Lower lobe of right lung (tissue), 2 donors: ENCODE results near the gene KAT6B. TPM values are rescaled to one million over a fixed set of nuclear protein-coding genes. Genes with fewer than 3 reads are reported as not detected.
A peak's percentile ranks its signal among the peaks of the same experiment; 100 is the strongest.

Experiments used
- ATAC-seq, 2 donors: fragments of 200-7000 bp; cut with Tn5 transposase; one replicate each; pipeline ENCODE4 v1.9.1; 2020 to 2022; ENCODE audit warnings: mild to moderate bottlenecking in 2 of 2, moderate library complexity in 2 of 2
- DNase-seq: peaks from one replicate; pipeline ENCODE4 v3.0.0-alpha.2; 2020
- H3K27ac ChIP-seq: fragments of 200-600 bp; one replicate; pipeline ENCODE4 v1.8.0; 2022
- H3K27me3 ChIP-seq: fragments of 200-600 bp; one replicate; pipeline ENCODE4 v1.8.0; 2022; ENCODE audit warnings: low read depth
- H3K36me3 ChIP-seq: fragments of 200-600 bp; one replicate; pipeline ENCODE4 v1.8.0; 2022; ENCODE audit warnings: mild to moderate bottlenecking
- H3K4me1 ChIP-seq: fragments of 200-600 bp; one replicate; pipeline ENCODE4 v1.8.0; 2022
- H3K4me3 ChIP-seq: fragments of 200-600 bp; one replicate; pipeline ENCODE4 v1.8.0; 2022; ENCODE audit warnings: mild to moderate bottlenecking
- H3K9me3 ChIP-seq: fragments of 200-600 bp; one replicate; pipeline ENCODE4 v1.8.0; 2022
- intact Hi-C: fragments of 100-400 bp; cut with DNase I; formaldehyde crosslinking; loops from one replicate; pipeline ENCODE4 v1.11.0; 2022
- total RNA-seq: library from RNA; stranded (reverse); fragmentation: NEBNext Ultra II Directional; extraction: Animal tissue kit (Norgen Biotek cat#: 25700); gene quantifications from one replicate; pipeline ENCODE4 v1.2.1, GENCODE V29; 2021
- TF ChIP-seq, protein P1 (sequence below): fragments of 200-600 bp; IDR thresholded peaks from one replicate; pipeline ENCODE4 v1.8.0; 2022; ENCODE audit warnings: antibody characterized with exemption, mild to moderate bottlenecking
- donor health status: DM: no; HTN: yes; CAD: no; lungs with severe emphysema.

KAT6B gene
- total RNA-seq, 1 donor from 2014 or later, result 46.3 TPM

DNA sequence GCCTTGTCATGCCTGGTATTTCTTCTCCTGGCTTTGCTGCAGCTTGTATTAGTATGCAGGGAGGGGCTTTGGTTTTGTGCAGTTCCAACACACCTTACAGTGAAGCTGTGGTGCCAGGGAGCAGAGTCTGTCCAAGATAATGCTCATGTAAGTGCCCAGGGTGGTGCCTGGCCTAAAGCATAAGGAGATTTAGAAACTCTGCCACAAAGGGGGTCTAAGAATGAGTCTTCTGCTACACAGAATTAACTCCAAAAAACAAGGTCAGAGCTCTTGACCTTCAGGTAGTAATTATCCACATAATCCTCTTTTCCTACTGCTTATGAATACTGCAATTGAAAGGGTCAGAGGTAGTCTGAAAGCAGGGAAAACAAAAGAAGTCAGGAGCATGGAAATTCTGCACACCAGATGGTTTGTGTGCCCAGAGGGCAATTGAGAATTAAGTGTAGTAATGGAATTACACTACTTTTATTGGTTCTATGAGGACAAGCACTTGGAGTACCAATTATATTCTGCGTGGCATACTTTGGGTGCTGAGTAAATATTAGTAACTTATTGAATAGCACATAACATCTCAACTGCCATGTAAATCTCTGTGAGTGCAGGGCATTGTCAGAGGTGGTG, 121.5 kb downstream of the KAT6B start:
- DNase-seq (no peak), ATAC-seq (peak in 1 of 2 donors; percentile 70)
- Histone ChIP-seq H3K36me3 (no peaks in the 10 kb centered on the region), H3K9me3 (no peaks in the 10 kb centered on the region), H3K27ac (no peak overlapping the region), H3K4me1 (peaks cover 32% of the 10 kb centered on the region), H3K27me3 (no peaks in the 10 kb centered on the region), H3K4me3 (no peak overlapping the region)
- TF ChIP-seq, protein P1, sequence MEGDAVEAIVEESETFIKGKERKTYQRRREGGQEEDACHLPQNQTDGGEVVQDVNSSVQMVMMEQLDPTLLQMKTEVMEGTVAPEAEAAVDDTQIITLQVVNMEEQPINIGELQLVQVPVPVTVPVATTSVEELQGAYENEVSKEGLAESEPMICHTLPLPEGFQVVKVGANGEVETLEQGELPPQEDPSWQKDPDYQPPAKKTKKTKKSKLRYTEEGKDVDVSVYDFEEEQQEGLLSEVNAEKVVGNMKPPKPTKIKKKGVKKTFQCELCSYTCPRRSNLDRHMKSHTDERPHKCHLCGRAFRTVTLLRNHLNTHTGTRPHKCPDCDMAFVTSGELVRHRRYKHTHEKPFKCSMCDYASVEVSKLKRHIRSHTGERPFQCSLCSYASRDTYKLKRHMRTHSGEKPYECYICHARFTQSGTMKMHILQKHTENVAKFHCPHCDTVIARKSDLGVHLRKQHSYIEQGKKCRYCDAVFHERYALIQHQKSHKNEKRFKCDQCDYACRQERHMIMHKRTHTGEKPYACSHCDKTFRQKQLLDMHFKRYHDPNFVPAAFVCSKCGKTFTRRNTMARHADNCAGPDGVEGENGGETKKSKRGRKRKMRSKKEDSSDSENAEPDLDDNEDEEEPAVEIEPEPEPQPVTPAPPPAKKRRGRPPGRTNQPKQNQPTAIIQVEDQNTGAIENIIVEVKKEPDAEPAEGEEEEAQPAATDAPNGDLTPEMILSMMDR, result no peak
- intact Hi-C loops, result no loop called here

DNA sequence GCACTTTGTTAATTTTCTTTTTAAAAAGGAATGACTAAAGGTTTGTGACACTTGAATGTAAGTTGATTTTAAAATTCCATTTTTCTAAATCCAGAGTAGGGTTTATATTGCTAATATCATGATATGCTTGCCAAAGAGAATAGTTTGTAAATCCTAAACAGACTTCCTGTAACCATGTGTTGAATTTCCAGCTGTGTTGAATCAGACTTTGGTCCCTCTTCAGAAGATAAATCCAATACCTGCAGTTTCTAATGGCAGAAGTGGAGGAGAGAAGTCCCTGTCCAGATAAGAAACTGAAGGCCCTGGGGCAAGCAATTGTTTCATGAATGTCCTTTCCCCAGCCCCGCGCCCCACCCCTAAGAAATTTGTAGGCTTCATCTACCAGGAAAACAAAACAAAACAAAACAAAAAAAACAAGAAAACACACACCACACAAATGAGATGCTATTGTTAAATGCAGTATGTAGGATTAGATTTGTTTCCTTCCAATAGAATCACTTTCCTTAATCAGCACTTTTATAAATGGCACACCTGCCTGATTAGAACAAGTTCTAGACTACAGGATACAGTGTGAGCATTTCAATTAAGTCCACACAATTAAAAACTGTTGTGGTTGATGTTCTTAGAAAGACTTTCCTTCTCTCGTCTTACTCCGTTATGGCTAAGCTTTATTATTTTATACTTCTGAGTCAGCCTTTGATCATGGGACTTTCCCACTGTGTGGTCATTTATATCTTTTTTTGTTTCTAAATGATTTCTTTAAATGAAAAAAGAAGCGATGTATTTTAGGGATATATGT, 122.8 kb downstream of the KAT6B start:
- Histone ChIP-seq H3K27me3 (no peaks in the 10 kb centered on the region), H3K4me3 (no peak overlapping the region), H3K9me3 (no peaks in the 10 kb centered on the region), H3K27ac (no peak overlapping the region), H3K4me1 (peaks cover 32% of the 10 kb centered on the region), H3K36me3 (no peaks in the 10 kb centered on the region)
- intact Hi-C loops, result no loop called here
- ATAC-seq (no peak), DNase-seq (no peak)
- TF ChIP-seq, protein P1, result no peak

DNA sequence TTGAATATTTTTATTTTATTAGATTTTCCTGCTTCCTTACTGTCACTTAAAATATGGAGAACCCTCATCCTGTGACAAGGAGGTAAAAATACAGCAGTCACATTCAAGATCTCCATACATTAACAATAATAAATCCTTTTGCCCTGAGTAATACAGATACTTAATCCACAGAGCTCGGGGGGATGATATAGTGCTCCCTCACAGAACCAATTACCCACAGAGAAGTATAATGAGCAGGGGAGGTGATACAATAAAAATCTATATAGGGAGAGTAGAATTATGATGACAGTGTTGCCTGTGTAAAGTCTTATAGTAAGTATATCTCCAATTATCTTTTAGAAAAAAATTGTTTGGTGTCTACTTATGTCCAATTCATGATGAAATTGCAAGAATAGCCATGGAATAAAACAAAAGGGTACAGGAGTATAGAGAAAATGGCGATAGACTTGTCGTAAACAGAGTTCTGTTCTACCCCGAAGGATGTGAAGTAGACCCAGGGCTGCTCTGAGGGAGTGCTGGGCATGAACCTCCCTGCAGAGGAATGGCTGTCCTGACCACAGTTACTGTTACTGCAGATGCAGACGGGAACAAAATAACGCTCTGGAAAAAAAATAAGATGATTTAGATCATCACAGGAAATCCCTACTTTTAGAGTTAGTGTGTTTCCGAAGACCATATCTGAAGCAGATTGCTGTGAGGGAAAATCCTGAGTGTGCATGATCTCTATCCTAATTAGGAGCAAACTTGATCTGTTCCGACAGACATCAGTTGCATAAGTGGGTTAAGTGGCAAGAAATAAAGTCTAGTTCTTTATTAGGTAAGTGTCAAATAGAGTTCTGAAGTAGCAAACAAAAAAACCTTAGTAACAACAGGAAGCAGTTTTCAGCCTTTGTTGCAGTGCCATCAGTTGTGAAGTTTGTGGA, 123.7 kb downstream of the KAT6B start:
- TF ChIP-seq, protein P1, result no peak
- intact Hi-C loops, result no loop called here
- peak in 1 of 2 donors; percentile 14 for ATAC-seq

DNA sequence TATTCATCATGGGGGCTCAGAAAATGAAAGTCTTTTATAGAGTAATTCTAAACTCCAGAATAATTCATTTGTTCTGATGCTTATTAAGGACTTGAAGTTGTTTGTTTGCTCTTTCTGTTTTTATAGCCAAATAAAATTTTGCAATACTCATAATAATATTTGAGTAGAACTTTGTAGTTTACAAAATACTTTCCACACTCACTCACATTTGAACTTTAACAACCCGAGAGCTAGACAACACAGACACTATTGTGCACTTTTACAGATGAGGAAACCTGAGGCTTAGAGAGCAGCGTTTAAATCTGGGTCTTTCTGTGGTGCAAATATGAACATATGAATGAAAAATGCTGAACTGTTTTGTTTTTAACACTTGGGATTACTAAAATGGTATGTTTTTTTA, 126.8 kb downstream of the KAT6B start:
- no peaks in the 10 kb centered on the region for H3K9me3 ChIP-seq
- ATAC-seq (no peak), DNase-seq (no peak)
- H3K36me3 ChIP-seq, result no peaks in the 10 kb centered on the region
- no peak overlapping the region for H3K27ac ChIP-seq
- no peaks in the 10 kb centered on the region for H3K27me3 ChIP-seq
- no peak overlapping the region for H3K4me3 ChIP-seq
- TF ChIP-seq, protein P1, result no peak
- intact Hi-C loops, result no loop called here
- peaks cover 23% of the 10 kb centered on the region for H3K4me1 ChIP-seq

More for the DNA sequence above, 123.7 kb downstream of the KAT6B start:
- Histone ChIP-seq H3K9me3 (no peaks in the 10 kb centered on the region), H3K27ac (no peak overlapping the region), H3K36me3 (no peaks in the 10 kb centered on the region), H3K27me3 (no peaks in the 10 kb centered on the region), H3K4me3 (no peak overlapping the region), H3K4me1 (peaks cover 32% of the 10 kb centered on the region)
- DNase-seq, result no peak

DNA sequence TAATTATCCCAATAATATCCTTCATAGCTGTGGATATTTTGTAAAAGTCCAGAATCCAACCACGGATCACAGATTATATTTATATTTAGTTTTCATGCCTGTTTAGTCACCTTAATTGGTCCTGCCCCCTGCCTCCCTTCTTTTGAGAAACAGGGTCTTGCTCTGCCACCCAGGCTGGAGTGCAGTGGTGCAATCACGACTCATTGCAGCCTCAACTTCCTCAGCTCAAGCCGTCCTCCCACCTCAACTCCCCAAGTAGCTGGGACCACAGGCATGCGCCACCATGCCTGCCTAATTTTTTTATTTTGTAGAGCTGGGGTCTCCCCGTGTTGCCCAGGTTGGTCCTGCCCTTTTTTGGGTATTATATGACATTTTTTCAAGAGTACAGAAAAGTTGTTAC, 129.4 kb downstream of the KAT6B start:
- Histone ChIP-seq H3K4me1 (no peaks in the 10 kb centered on the region), H3K27me3 (no peaks in the 10 kb centered on the region), H3K36me3 (no peaks in the 10 kb centered on the region), H3K4me3 (no peak overlapping the region), H3K9me3 (no peaks in the 10 kb centered on the region), H3K27ac (no peak overlapping the region)
- intact Hi-C loops, result no loop called here
- TF ChIP-seq, protein P1, result no peak
- DNase-seq (no peak), ATAC-seq (no peak)
